Keratinocyte (primary cell): ENCODE measurements around the gene AP3B1. TPM values are rescaled to one million over a fixed set of nuclear protein-coding genes. Genes with fewer than 3 reads are reported as not detected.
A peak's percentile ranks its signal among the peaks of the same experiment; 100 is the strongest.

ENCODE experiments used
- DNase-seq: peaks from one replicate; pipeline ENCODE4 v3.0.0-alpha.2; 2011; ENCODE audit warnings: low read depth, missing footprints, low spot score
- FAIRE-seq: peaks from 2 replicates; lab custom pipeline; 2011; peaks lifted over from hg19 to GRCh38; lab: Jason Lieb, UNC
- H2AFZ ChIP-seq: 2 replicates; pipeline ENCODE4 v1.6.0; 2012; ENCODE audit warnings: low read length, control low read depth, inconsistent platforms; ENCODE audit not compliant: control insufficient read depth
- H3K27ac ChIP-seq: 2 replicates; pipeline ENCODE4 v1.5.1; 2011; ENCODE audit warnings: low read length; ENCODE audit not compliant: control insufficient read depth, insufficient read depth
- H3K27me3 ChIP-seq: 3 replicates; pipeline ENCODE4 v1.6.0; 2011; ENCODE audit warnings: low read length; ENCODE audit not compliant: control insufficient read depth, insufficient read depth; ENCODE audit errors: extremely low read depth
- H3K36me3 ChIP-seq, 2 experiments: 2 replicates in 1 of 2; 3 replicates in 1 of 2; pipeline ENCODE4 v1.5.1; 2011; ENCODE audit warnings: low read length in 2 of 2, mild to moderate bottlenecking in 1 of 2; ENCODE audit not compliant: control insufficient read depth in 2 of 2, insufficient read depth in 2 of 2; ENCODE audit errors: extremely low read depth in 1 of 2
- H3K4me1 ChIP-seq: 3 replicates; pipeline ENCODE4 v1.5.1; 2011; ENCODE audit warnings: low read length; ENCODE audit not compliant: control insufficient read depth, insufficient read depth; ENCODE audit errors: extremely low read depth
- H3K4me2 ChIP-seq: 3 replicates; pipeline ENCODE4 v1.6.0; 2011; ENCODE audit warnings: low read depth, low read length; ENCODE audit not compliant: control insufficient read depth, insufficient read depth; ENCODE audit errors: extremely low read depth
- H3K4me3 ChIP-seq, 3 experiments: fragments of 200-600 bp in 1 of 3; sonication (generic) in 1 of 3; 2 replicates in 2 of 3; 3 replicates in 1 of 3; pipeline ENCODE4 v1.5.1; 2011 to 2016; ENCODE audit warnings: low read length in 3 of 3, mild to moderate bottlenecking in 3 of 3, control low read depth in 2 of 3, inconsistent platforms in 1 of 3, low read depth in 1 of 3, mixed read lengths in 1 of 3, mixed run types in 1 of 3, moderate library complexity in 1 of 3; ENCODE audit not compliant: control insufficient read depth in 2 of 3, insufficient read depth in 2 of 3; ENCODE audit errors: extremely low read depth in 1 of 3
- H3K79me2 ChIP-seq: 2 replicates; pipeline ENCODE4 v1.6.0; 2012; ENCODE audit warnings: low read length; ENCODE audit not compliant: control insufficient read depth, insufficient read depth
- H3K9ac ChIP-seq: 3 replicates; pipeline ENCODE4 v1.6.0; 2011; ENCODE audit warnings: low read length; ENCODE audit not compliant: control insufficient read depth, insufficient read depth; ENCODE audit errors: extremely low read depth
- H3K9me1 ChIP-seq: 3 replicates; pipeline ENCODE4 v1.6.0; 2011; ENCODE audit warnings: low read length; ENCODE audit not compliant: control insufficient read depth, insufficient read depth; ENCODE audit errors: extremely low read depth
- H3K9me3 ChIP-seq: 2 replicates; pipeline ENCODE4 v1.5.1; 2012; ENCODE audit warnings: low read depth, low read length; ENCODE audit not compliant: control insufficient read depth
- H4K20me1 ChIP-seq: 3 replicates; pipeline ENCODE4 v1.6.0; 2011; ENCODE audit warnings: low read length; ENCODE audit not compliant: control insufficient read depth, insufficient read depth; ENCODE audit errors: extremely low read depth
- CTCF ChIP-seq, 3 experiments: IDR thresholded peaks in 1 of 3; conservative IDR thresholded peaks in 1 of 3; optimal IDR thresholded peaks in 1 of 3; 2 replicates in 2 of 3; 3 replicates in 1 of 3; pipeline versions ENCODE3 to v1.5.1; 2011; ENCODE audit warnings: low read length in 3 of 3, mild to moderate bottlenecking in 3 of 3, moderate library complexity in 2 of 3, control low read depth in 1 of 3, inconsistent platforms in 1 of 3; ENCODE audit not compliant: insufficient read depth in 2 of 3; ENCODE audit errors: extremely low read depth in 1 of 3
- EZH2 ChIP-seq: IDR thresholded peaks from one replicate; pipeline ENCODE4 v1.6.1; 2012; ENCODE audit warnings: inconsistent platforms, mild to moderate bottlenecking, low read length, moderate library complexity
- dilution Hi-C: fragments of 300-500 bp; cut with MboI; formaldehyde crosslinking; loops from one replicate; pipeline ENCODE4 v1.7.0; 2020; ENCODE audit warnings: low sequenced_read_pairs; ENCODE audit not compliant: extremely low pct_ligation_motif_present
- polyA plus RNA-seq, 5 experiments: library from polyadenylated mRNA; depleted of rRNA in 3 of 5; stranded (reverse) in 3 of 5; stranded (forward) in 1 of 5; unstranded in 1 of 5; fragments of >200 nt; gene quantifications; 1 replicate in 1 of 5; 2 replicates in 3 of 5; 3 replicates in 1 of 5; pipeline versions ENCODE4 v1.2.1 to v1.2.3, GENCODE V29; 2011 to 2012; ENCODE audit warnings: missing spikeins in 2 of 5, low read depth in 1 of 5, low replicate concordance in 1 of 5

Gene AP3B1
- polyA plus RNA-seq, 1 donor (not counting 4 experiments of a cell fraction or from before 2014, with no cell fraction given) = 65.1 TPM

DNA sequence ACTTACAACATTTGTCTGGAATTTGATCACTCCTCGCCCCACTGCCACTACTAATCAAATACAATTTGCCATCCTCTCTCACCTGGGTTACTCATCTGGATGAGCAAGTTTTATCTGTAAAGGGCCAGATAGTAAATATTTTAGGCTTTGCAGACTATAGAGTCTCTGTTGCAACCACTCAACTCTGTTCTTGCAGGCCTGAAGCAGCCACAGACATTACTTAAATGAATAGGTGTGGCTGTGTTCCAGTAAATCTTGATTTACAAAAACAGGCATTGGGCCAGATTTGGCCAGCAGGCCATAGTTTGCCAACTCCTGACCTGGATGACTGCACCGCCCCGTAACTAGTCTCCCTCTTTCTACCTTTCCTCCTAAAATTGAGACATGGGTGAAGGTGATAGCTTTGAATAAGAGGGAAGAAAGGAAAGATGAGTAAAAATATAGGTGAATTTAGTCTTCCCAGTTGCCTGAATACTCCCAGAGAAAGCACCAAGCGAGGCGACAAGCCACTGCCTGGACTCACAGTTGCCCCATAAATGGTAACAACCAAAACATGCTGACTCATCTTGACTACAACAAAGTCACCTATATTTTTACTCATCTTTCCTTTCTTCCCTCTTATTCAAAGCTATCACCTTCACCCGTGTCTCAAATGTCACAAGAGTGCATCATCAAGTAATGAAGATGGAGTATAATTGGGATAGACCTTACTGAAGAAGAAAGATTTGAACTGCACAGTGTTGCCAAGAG lies 33.4 kb upstream of the AP3B1 start:
- peaks cover 22% of the 10 kb centered on the region for H3K4me1 ChIP-seq
- TF ChIP-seq EZH2 (no peak), CTCF (optimal IDR thresholded peaks at IDR 0.05 in 1 of 3, IDR thresholded peaks at IDR 0.05 in 1 of 3, conservative IDR thresholded peaks at IDR 0.05 in 1 of 3; ENCODE audit: extremely low read depth in 1 of 3, insufficient read depth in 2 of 3, low read length in 3 of 3) (no peak)
- H4K20me1 ChIP-seq = no peaks in the 10 kb centered on the region
- dilution Hi-C loops = no loop called here
- FAIRE-seq (peak; percentile 87), DNase-seq (peak; percentile 15)
- no peaks in the 10 kb centered on the region for H3K9me1 ChIP-seq
- H3K4me2 ChIP-seq = peak overlapping the region; percentile 30
- H2AFZ ChIP-seq = no peak overlapping the region
- H3K79me2 ChIP-seq = no peaks in the 10 kb centered on the region
- no peaks in the 10 kb centered on the region for H3K9me3 ChIP-seq
- H3K4me3 ChIP-seq = no peak overlapping the region
- no peaks in the 10 kb centered on the region for H3K36me3 ChIP-seq
- H3K9ac ChIP-seq = no peak overlapping the region
- peak overlapping the region; percentile 43 for H3K27ac ChIP-seq
- H3K27me3 ChIP-seq = no peaks in the 10 kb centered on the region

DNA sequence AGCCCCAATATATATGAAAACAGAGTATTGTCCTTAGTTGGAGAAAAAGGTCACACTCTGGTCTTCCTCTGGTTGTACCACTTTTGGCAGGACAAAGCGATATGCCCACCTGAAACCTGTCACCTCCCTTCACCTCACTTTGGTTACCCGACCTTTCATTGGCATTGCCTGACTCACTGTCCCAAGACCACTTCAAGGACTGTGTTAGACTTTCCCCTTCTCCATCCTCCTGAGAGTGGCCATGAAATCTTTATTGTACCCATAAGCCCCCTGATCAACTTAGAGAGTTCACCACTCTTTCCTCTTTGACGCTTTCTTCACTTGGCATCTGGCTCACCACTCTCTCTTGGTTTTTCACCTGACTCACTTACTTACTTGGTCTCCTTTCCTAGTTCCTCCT lies 32.4 kb upstream of the AP3B1 start:
- DNase-seq = no peak
- H3K9me1 ChIP-seq = no peaks in the 10 kb centered on the region
- no peak overlapping the region for H3K27ac ChIP-seq
- FAIRE-seq = no peak
- TF ChIP-seq CTCF (optimal IDR thresholded peaks at IDR 0.05 in 1 of 3, IDR thresholded peaks at IDR 0.05 in 1 of 3, conservative IDR thresholded peaks at IDR 0.05 in 1 of 3; ENCODE audit: extremely low read depth in 1 of 3, insufficient read depth in 2 of 3, low read length in 3 of 3) = no peak
- no peak for TF ChIP-seq EZH2
- H3K27me3 ChIP-seq = no peaks in the 10 kb centered on the region
- no peak overlapping the region for H3K4me3 ChIP-seq
- dilution Hi-C loops = no loop called here
- H3K36me3 ChIP-seq = no peaks in the 10 kb centered on the region
- H2AFZ ChIP-seq = no peak overlapping the region
- H4K20me1 ChIP-seq = no peaks in the 10 kb centered on the region
- H3K9me3 ChIP-seq = no peaks in the 10 kb centered on the region
- peaks cover 22% of the 10 kb centered on the region for H3K4me1 ChIP-seq
- no peak overlapping the region for H3K4me2 ChIP-seq
- no peaks in the 10 kb centered on the region for H3K79me2 ChIP-seq
- H3K9ac ChIP-seq = no peak overlapping the region
